PC-3 (cell line): Measurements from ENCODE around the gene ZC3H12A. TPM values are rescaled to one million over a fixed set of nuclear protein-coding genes. Genes with fewer than 3 reads are reported as not detected.
A peak's percentile ranks its signal among the peaks of the same experiment; 100 is the strongest.

ENCODE experiments used
- ATAC-seq: fragments of 200-7000 bp; cut with Tn5 transposase; 2 replicates; pipeline ENCODE4 v1.9.1; 2020; ENCODE audit warnings: mild to moderate bottlenecking, moderate library complexity
- BruUV-seq: library from RNA; stranded (reverse); fragments of 400-500 nt; replicated peaks from 2 replicates; lab custom pipeline; 2021; lab: Mats Ljungman, UMichigan
- CTCF ChIA-PET: fragments of 300-600 bp; sonication (Branson Sonifier 250); formaldehyde crosslinking; loops from one replicate; lab custom pipeline; 2022; ENCODE audit warnings: antibody characterized with exemption; lab: Charles Lee
- POLR2A ChIA-PET: fragments of 300-600 bp; sonication (Branson Sonifier 250); formaldehyde crosslinking; loops from one replicate; lab custom pipeline; 2022; ENCODE audit warnings: antibody characterized with exemption; ENCODE audit not compliant: unreplicated experiment; lab: Charles Lee
- DNase-seq: peaks from one replicate; pipeline ENCODE4 v3.0.0-alpha.2; 2015
- H2AFZ ChIP-seq: fragments of 300-600 bp; sonication (generic); 2 replicates; pipeline ENCODE4 v1.6.0; 2016; ENCODE audit warnings: antibody characterized with exemption, low read length
- H3F3A ChIP-seq: fragments of 300-600 bp; sonication (generic); one replicate; pipeline ENCODE4 v1.6.0; 2017; ENCODE audit warnings: antibody characterized with exemption, low read length, control low read depth, mild to moderate bottlenecking; ENCODE audit not compliant: unreplicated experiment
- H3K27ac ChIP-seq: fragments of 300-600 bp; sonication (generic); 2 replicates; pipeline ENCODE4 v1.5.1; 2016; ENCODE audit warnings: mild to moderate bottlenecking, low read length
- H3K27me3 ChIP-seq: fragments of 300-600 bp; sonication (generic); 2 replicates; pipeline ENCODE4 v1.6.1; 2016; ENCODE audit warnings: low read length, mixed read lengths
- H3K36me3 ChIP-seq: fragments of 300-600 bp; sonication (generic); 2 replicates; pipeline ENCODE4 v1.6.1; 2016; ENCODE audit warnings: low read depth, mixed run types, low read length, mixed read lengths
- H3K4me1 ChIP-seq: fragments of 300-600 bp; sonication (generic); 2 replicates; pipeline ENCODE4 v1.5.1; 2016; ENCODE audit warnings: low read length; ENCODE audit not compliant: insufficient read depth
- H3K4me2 ChIP-seq: fragments of 300-600 bp; sonication (generic); 2 replicates; pipeline ENCODE4 v1.6.0; 2016; ENCODE audit warnings: low read length
- H3K4me3 ChIP-seq: fragments of 300-600 bp; sonication (generic); 2 replicates; pipeline ENCODE4 v1.5.1; 2016; ENCODE audit warnings: mild to moderate bottlenecking, low read length, mixed read lengths
- H3K79me2 ChIP-seq: fragments of 300-600 bp; sonication (generic); 2 replicates; pipeline ENCODE4 v1.6.1; 2017; ENCODE audit warnings: low read length, mixed read lengths
- H3K9ac ChIP-seq: fragments of 300-600 bp; sonication (generic); 2 replicates; pipeline ENCODE4 v1.6.0; 2016; ENCODE audit warnings: mild to moderate bottlenecking, low read length
- H3K9me2 ChIP-seq: fragments of 300-600 bp; sonication (generic); replicated peaks from 2 replicates; pipeline ENCODE4 v1.6.1; 2016; ENCODE audit warnings: mixed run types, low read length, mixed read lengths
- H3K9me3 ChIP-seq: fragments of 300-600 bp; sonication (generic); 2 replicates; pipeline ENCODE4 v1.6.1; 2016; ENCODE audit warnings: low read length, mixed read lengths
- H4K20me1 ChIP-seq: fragments of 300-600 bp; sonication (generic); 2 replicates; pipeline ENCODE4 v1.6.1; 2016; ENCODE audit warnings: low read length, mixed read lengths
- EZH2 ChIP-seq: fragments of 300-600 bp; sonication (generic); IDR thresholded peaks from one replicate; pipeline ENCODE4 v1.6.1; 2017; ENCODE audit warnings: antibody characterized with exemption, mild to moderate bottlenecking, low read length; ENCODE audit not compliant: unreplicated experiment
- EZH2phosphoT487 ChIP-seq: fragments of 300-600 bp; sonication (generic); IDR thresholded peaks from 2 replicates; pipeline ENCODE4 v1.6.1; 2018; ENCODE audit warnings: mild to moderate bottlenecking, antibody characterized with exemption, low read length, borderline replicate concordance
- intact Hi-C: fragments of 100-400 bp; cut with micrococcal nuclease; formaldehyde crosslinking; loops from 2 replicates; pipeline ENCODE4 v1.9.0; 2023
- microRNA-seq: library from miRNA; unstranded; fragments of <30 nt; microRNA quantifications from one replicate; pipeline ENCODE4 v1.1.0, GENCODE V29; 2020; ENCODE audit not compliant: unreplicated experiment
- total RNA-seq: library from RNA; depleted of rRNA; stranded (reverse); fragments of >200 nt; gene quantifications from 2 replicates; pipeline ENCODE4 v1.2.3, GENCODE V29; 2014; rRNA removed
- TF ChIP-seq, protein P1 (sequence below): fragments of 300-600 bp; sonication (generic); conservative IDR thresholded peaks from 2 replicates; pipeline ENCODE4 v1.5.1; 2017; ENCODE audit warnings: antibody characterized with exemption, low read depth, mild to moderate bottlenecking, low read length

Gene ZC3H12A
- total RNA-seq, 1 experiment from 2014 or later, result 45.3 TPM

DNA sequence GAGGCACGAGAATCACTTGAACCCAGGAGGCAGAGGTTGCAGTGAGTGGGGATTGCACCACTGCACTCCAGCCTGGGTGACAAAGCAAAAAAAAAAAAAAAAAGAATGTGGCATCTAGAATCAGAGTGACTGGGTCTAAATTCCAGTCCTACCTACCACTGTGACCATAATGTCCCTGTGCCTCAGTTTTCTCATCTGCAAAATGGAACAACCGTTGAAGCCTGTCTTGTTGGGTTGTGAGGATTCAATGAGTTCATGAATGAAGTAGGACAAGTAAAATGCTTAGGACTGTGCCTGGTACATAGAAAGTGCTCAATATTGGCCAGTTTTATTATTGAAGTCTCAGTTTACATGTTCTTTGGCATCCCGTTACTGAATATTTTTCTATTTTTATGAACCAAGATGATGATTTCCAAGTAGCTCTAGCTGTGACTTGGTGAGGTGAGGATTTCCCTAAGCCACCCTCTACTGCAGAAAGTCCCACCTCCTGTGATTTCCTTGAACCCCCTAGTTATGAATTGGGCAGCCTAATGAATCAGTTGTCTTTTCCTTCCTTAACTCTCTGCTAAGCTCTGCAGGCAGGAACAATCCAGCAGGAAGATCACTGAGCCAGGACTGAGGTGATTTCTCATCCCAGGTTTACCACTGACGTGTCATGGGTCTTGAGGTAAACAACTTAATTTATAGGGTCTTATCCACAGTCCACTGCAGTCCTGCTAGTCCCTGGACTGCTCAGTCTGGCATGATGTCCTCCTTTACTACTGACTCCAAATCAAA lies 59.1 kb downstream of the ZC3H12A start:
- H3K9me2 ChIP-seq, result no peaks in the 10 kb centered on the region
- H3K4me2 ChIP-seq, result peak overlapping the region; percentile 68
- peaks cover 23% of the 10 kb centered on the region for H3K79me2 ChIP-seq
- peak; percentile 37 for DNase-seq
- peaks cover 12% of the 10 kb centered on the region for H3K36me3 ChIP-seq
- H4K20me1 ChIP-seq, result no peaks in the 10 kb centered on the region
- TF ChIP-seq EZH2phosphoT487, result no peak
- TF ChIP-seq EZH2, result no peak
- TF ChIP-seq, protein P1, sequence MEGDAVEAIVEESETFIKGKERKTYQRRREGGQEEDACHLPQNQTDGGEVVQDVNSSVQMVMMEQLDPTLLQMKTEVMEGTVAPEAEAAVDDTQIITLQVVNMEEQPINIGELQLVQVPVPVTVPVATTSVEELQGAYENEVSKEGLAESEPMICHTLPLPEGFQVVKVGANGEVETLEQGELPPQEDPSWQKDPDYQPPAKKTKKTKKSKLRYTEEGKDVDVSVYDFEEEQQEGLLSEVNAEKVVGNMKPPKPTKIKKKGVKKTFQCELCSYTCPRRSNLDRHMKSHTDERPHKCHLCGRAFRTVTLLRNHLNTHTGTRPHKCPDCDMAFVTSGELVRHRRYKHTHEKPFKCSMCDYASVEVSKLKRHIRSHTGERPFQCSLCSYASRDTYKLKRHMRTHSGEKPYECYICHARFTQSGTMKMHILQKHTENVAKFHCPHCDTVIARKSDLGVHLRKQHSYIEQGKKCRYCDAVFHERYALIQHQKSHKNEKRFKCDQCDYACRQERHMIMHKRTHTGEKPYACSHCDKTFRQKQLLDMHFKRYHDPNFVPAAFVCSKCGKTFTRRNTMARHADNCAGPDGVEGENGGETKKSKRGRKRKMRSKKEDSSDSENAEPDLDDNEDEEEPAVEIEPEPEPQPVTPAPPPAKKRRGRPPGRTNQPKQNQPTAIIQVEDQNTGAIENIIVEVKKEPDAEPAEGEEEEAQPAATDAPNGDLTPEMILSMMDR, result no peak
- ATAC-seq, result no peak; the same call in 1 of the 2 replicates
- CTCF ChIA-PET, result interaction anchor here (0.7 kb wide), 1 partner anchor 19 kb away, joined by 4 read pairs; the partner anchor contains the start of gene MEAF6
- peak overlapping the region; percentile 90 for H3K27ac ChIP-seq
- H3F3A ChIP-seq, result peaks cover 7% of the 10 kb centered on the region
- H2AFZ ChIP-seq, result no peak overlapping the region
- no peak overlapping the region for H3K4me3 ChIP-seq
- intact Hi-C loops, result loop anchor here (1.0 to 2.0 kb wide), 2 partner anchors 19 to 34 kb away; partner anchors contain the start of gene MEAF6
- H3K9me3 ChIP-seq, result no peaks in the 10 kb centered on the region
- no peaks in the 10 kb centered on the region for H3K27me3 ChIP-seq
- peaks cover 46% of the 10 kb centered on the region for H3K4me1 ChIP-seq
- H3K9ac ChIP-seq, result no peak overlapping the region
- POLR2A ChIA-PET, result interaction anchor here (0.6 kb wide), 1 partner anchor 7 kb away, joined by 3 read pairs; no protein-coding TSS in a partner anchor
- no TSS peak for BruUV-seq

Small RNA genes lying within 50 kb of the gene (microRNA-seq; reads per million reads assigned to microRNA genes)
- 1.3 reads per million for gene MIR5581
- not detected for gene MIR6732

Other genes starting within 250 kb of the ZC3H12A start
- gene MEAF6, start 40.2 kb downstream of the ZC3H12A start, total RNA-seq, result 87.0 and 90.9 TPM in 2 replicates
- 23.1 and 36.0 TPM in 2 replicates for gene SNIP1, start 79.7 kb downstream of the ZC3H12A start, total RNA-seq
- not detected in 2 replicates for gene DNALI1, start 82.4 kb downstream of the ZC3H12A start, total RNA-seq
- gene GNL2, start 121.4 kb downstream of the ZC3H12A start, total RNA-seq, result 93.4 and 110 TPM in 2 replicates
- gene RSPO1, start 160.3 kb downstream of the ZC3H12A start, total RNA-seq, result not detected in 2 replicates
- gene CDCA8, start 217.9 kb downstream of the ZC3H12A start, total RNA-seq, result 30.1 and 31.8 TPM in 2 replicates